Pancreas (tissue), 10 donors: ENCODE data around the gene PAFAH1B1. TPM values are rescaled to one million over a fixed set of nuclear protein-coding genes. Genes with fewer than 3 reads are reported as not detected.
A peak's percentile ranks its signal among the peaks of the same experiment; 100 is the strongest.

Source experiments
- ATAC-seq, 4 donors: fragments of 200-7000 bp; cut with Tn5 transposase; one replicate each; pipeline versions ENCODE4 v1.8.0 to v1.9.1; 2020; ENCODE audit warnings: mild to moderate bottlenecking in 4 of 4, moderate library complexity in 4 of 4
- DNase-seq, 6 donors: peaks; one replicate each; pipeline ENCODE4 v3.0.0-alpha.2; 2020
- FAIRE-seq: peaks from 2 replicates; lab custom pipeline; 2012; peaks lifted over from hg19 to GRCh38; lab: Jason Lieb, UNC
- H3K27ac ChIP-seq, 4 donors: fragments of 200-600 bp; sonication (generic); 1 replicate in 3 of 4; 2 replicates in 1 of 4; pipeline versions ENCODE4 v1.5.0 to v1.8.0; 2020
- H3K27me3 ChIP-seq, 4 donors: fragments of 200-600 bp; one replicate each; pipeline ENCODE4 v1.8.0; 2021
- H3K36me3 ChIP-seq, 3 donors: fragments of 200-600 bp; sonication (generic) in 1 of 3; one replicate each; pipeline versions ENCODE4 v1.5.0 to v1.8.0; 2020 to 2021
- H3K4me1 ChIP-seq, 3 donors: fragments of 200-600 bp; one replicate each; pipeline ENCODE4 v1.8.0; 2021
- H3K4me3 ChIP-seq, 4 donors: fragments of 200-600 bp; sonication (generic) in 2 of 4; one replicate each; pipeline versions ENCODE4 v1.5.0 to v1.8.0; 2020 to 2021
- H3K9me3 ChIP-seq, 4 donors: fragments of 200-600 bp; one replicate each; pipeline ENCODE4 v1.8.0; 2021
- WGBS, 2 donors: extraction: QIAGEN DNeasy Blood & Tissue Kit; methylation state at CpG; one replicate each; pipeline ENCODE4 v1.1.7; 2013; 5-methylcytosine and 5-hydroxymethylcytosine counted together
- intact Hi-C, 3 donors: fragments of 100-400 bp; cut with DNase I; formaldehyde crosslinking; loops; one replicate each; pipeline versions ENCODE4 v1.11.1 to v1.14.2; 2022
- polyA plus RNA-seq, 2 donors: library from polyadenylated mRNA; stranded (reverse); fragments of 200-250 nt; gene quantifications; one replicate each; pipeline ENCODE4 v1.2.3, GENCODE V29; 2013
- total RNA-seq, 6 donors: library from RNA; stranded (reverse); fragmentation: NEBNext Ultra II Directional in 4 of 6; extraction: Animal tissue kit (Norgen Biotek cat#: 25700) in 4 of 6; gene quantifications; one replicate each; pipeline versions ENCODE4 v1.2.1 to v1.2.4, GENCODE V29; 2021 to 2023
- TF ChIP-seq, protein P1 (sequence below), 4 donors: fragments of 200-600 bp; sonication (generic) in 3 of 4; IDR thresholded peaks; one replicate each; pipeline versions ENCODE4 v1.5.0 to v1.8.0; 2021; ENCODE audit warnings: antibody characterized with exemption in 4 of 4
- donor health status: healthy with polysubstance abuse.
- donor health status: DM: no; HTN: no; CAD: no; lungs with moderate emphysema.
- donor health status: DM: no; HTN: no; CAD: no.
- donor health status: control.
- donor health status: control.
- donor health status: Bipolar disorder and iron deficiency.
- donor health status: DM: yes; HTN: yes; CAD: no.
- donor health status: DM: no; HTN: no; CAD: no.
- donor health status: DM: no; HTN: no; CAD: no.
- donor health status: DM: yes; HTN: yes; CAD: no.

Gene PAFAH1B1
- total and polyA plus RNA-seq, 8 donors: 17.3 to 66.1 (median 34.9) TPM

GRCh38 chr17:2705888-2706795 is 112.7 kb downstream of the PAFAH1B1 start:
- FAIRE-seq (no peak), ATAC-seq (no peak), DNase-seq (peak in 5 of 6 donors; percentile 11 to 66 (median 36))
- intact Hi-C loops: no loop called here
- WGBS, 2 donors: 85 to 90% methylated on average over 25 of the region's 25 CpGs
- Histone ChIP-seq H3K9me3 (no peaks in the 10 kb centered on the region), H3K4me3 (no peak overlapping the region), H3K27ac (no peak overlapping the region), H3K36me3 (peaks cover 0 to 32% (median 22%) of the 10 kb centered on the region in 3 donors), H3K27me3 (no peaks in the 10 kb centered on the region), H3K4me1 (peaks cover 17 to 31% (median 17%) of the 10 kb centered on the region in 3 donors)
- TF ChIP-seq, protein P1, sequence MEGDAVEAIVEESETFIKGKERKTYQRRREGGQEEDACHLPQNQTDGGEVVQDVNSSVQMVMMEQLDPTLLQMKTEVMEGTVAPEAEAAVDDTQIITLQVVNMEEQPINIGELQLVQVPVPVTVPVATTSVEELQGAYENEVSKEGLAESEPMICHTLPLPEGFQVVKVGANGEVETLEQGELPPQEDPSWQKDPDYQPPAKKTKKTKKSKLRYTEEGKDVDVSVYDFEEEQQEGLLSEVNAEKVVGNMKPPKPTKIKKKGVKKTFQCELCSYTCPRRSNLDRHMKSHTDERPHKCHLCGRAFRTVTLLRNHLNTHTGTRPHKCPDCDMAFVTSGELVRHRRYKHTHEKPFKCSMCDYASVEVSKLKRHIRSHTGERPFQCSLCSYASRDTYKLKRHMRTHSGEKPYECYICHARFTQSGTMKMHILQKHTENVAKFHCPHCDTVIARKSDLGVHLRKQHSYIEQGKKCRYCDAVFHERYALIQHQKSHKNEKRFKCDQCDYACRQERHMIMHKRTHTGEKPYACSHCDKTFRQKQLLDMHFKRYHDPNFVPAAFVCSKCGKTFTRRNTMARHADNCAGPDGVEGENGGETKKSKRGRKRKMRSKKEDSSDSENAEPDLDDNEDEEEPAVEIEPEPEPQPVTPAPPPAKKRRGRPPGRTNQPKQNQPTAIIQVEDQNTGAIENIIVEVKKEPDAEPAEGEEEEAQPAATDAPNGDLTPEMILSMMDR (IDR thresholded peaks at IDR 0.05): no peak

GRCh38 chr17:2706911-2707510 is 113.6 kb downstream of the PAFAH1B1 start:
- Histone ChIP-seq H3K4me3 (peak overlapping the region in 2 of 4 donors; percentile 10 to 15), H3K27ac (peak overlapping the region in 2 of 4 donors; percentile 16 to 74), H3K27me3 (no peaks in the 10 kb centered on the region), H3K9me3 (no peaks in the 10 kb centered on the region), H3K36me3 (peaks cover 0 to 23% (median 13%) of the 10 kb centered on the region in 3 donors), H3K4me1 (peaks cover 17 to 31% (median 17%) of the 10 kb centered on the region in 3 donors)
- DNase-seq (peak in 5 of 6 donors; percentile 15 to 75 (median 55)), FAIRE-seq (no peak), ATAC-seq (no peak)
- TF ChIP-seq, protein P1 (IDR thresholded peaks at IDR 0.05): no peak
- intact Hi-C loops: no loop called here
- WGBS, 2 donors: 24 to 28% methylated on average over 21 of the region's 21 CpGs

- WGBS, 2 donors: 16 to 17% methylated on average over 11 to 13 of the region's 13 CpGs
- Histone ChIP-seq H3K36me3 (peaks cover 0 to 14% (median 4%) of the 10 kb centered on the region in 3 donors), H3K4me1 (peaks cover 17 to 34% (median 23%) of the 10 kb centered on the region in 3 donors), H3K27me3 (no peaks in the 10 kb centered on the region), H3K27ac (peak overlapping the region; percentile 35 to 87 (median 80)), H3K9me3 (no peaks in the 10 kb centered on the region), H3K4me3 (peak overlapping the region in 2 of 4 donors; percentile 10 to 84)
- FAIRE-seq (no peak), ATAC-seq (peak; percentile 5 to 15 (median 8)), DNase-seq (peak in 5 of 6 donors; percentile 59 to 90 (median 76))
- intact Hi-C loops: no loop called here
- TF ChIP-seq, protein P1 (IDR thresholded peaks at IDR 0.05): peak in 3 of 4 donors; percentile 17 to 40 (median 24)
These were observed 114.5 kb downstream of the PAFAH1B1 start for GRCh38 chr17:2707721-2708584.

DNA sequence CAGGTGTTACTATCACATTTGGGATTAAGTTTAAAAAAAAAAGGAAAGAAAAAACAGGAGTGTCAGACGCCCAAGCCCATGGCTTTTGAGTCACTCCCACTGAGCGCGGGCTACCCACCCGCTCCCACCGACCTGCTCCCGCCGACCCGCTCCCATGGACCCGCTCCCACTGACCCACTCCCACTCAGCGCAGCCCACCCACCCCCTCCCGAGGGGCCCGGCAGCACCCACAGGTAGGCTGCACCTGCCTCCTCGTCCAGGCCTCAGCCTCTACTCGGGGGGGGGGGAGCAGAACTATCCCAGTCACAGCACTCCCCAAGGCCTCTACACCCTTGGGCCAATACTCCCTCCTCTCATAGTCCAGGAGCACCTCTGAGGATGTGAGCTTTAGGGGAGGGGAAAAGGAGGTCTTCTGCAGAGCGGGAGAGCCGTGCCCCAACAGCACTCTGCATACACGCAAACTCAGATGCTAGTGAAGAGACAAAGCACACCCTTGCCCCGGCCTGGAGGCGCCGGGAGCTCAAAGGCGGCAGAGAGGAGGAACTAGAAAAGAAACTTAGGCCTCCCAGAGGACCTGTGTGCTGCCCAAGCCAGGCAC is 115.2 kb downstream of the PAFAH1B1 start:
- ATAC-seq (no peak), FAIRE-seq (no peak), DNase-seq (peak in 3 of 6 donors; percentile 29 to 75 (median 55))
- H3K4me3 ChIP-seq: peak overlapping the region in 2 of 4 donors; percentile 84 to 94
- WGBS, 2 donors: 27 to 39% methylated on average over 20 to 21 of the region's 21 CpGs
- no peaks in the 10 kb centered on the region for H3K9me3 ChIP-seq
- H3K27me3 ChIP-seq: no peaks in the 10 kb centered on the region
- intact Hi-C loops: no loop called here
- H3K27ac ChIP-seq: peak overlapping the region; percentile 35 to 87 (median 80)
- peaks cover 0 to 7% (median 0%) of the 10 kb centered on the region in 3 donors for H3K36me3 ChIP-seq
- peaks cover 17 to 34% (median 23%) of the 10 kb centered on the region in 3 donors for H3K4me1 ChIP-seq
- TF ChIP-seq, protein P1 (IDR thresholded peaks at IDR 0.05): no peak
